Mesenchymal stem cell (in vitro differentiated cells and primary cell): ENCODE measurements around the gene SHH. TPM values are rescaled to one million over a fixed set of nuclear protein-coding genes. Genes with fewer than 3 reads are reported as not detected.

ENCODE experiments used
- DNase-seq: peaks from one replicate; pipeline ENCODE4 v3.0.0-alpha.2; 2013
- H2AFZ ChIP-seq: one replicate; pipeline ENCODE4 v1.6.1; 2013; ENCODE audit warnings: low read depth, mild to moderate bottlenecking, control low read depth, inconsistent platforms, low read length, moderate library complexity
- H2AK5ac ChIP-seq: 2 replicates; pipeline ENCODE4 v1.6.1; 2013; ENCODE audit warnings: low read length, moderate library complexity, mild to moderate bottlenecking, inconsistent platforms; ENCODE audit not compliant: severe bottlenecking
- H2BK120ac ChIP-seq: one replicate; pipeline ENCODE4 v1.6.1; 2013; ENCODE audit warnings: low read depth, mild to moderate bottlenecking, inconsistent platforms, low read length, moderate library complexity
- H2BK12ac ChIP-seq, 2 experiments: one replicate each; pipeline ENCODE4 v1.6.1; 2013; ENCODE audit warnings: inconsistent platforms in 2 of 2, low read length in 2 of 2, mild to moderate bottlenecking in 2 of 2, moderate library complexity in 2 of 2, control low read depth in 1 of 2
- H2BK15ac ChIP-seq: one replicate; pipeline ENCODE4 v1.6.1; 2013; ENCODE audit warnings: mild to moderate bottlenecking, low read depth, inconsistent platforms; ENCODE audit not compliant: poor library complexity, severe bottlenecking
- H2BK5ac ChIP-seq: 2 replicates; pipeline ENCODE4 v1.6.1; 2013; ENCODE audit warnings: low read depth, mild to moderate bottlenecking, low read length, control low read depth, inconsistent platforms; ENCODE audit not compliant: poor library complexity, severe bottlenecking
- H3K14ac ChIP-seq, 2 experiments: one replicate each; pipeline ENCODE4 v1.6.1; 2013; ENCODE audit warnings: inconsistent platforms in 2 of 2, low read length in 2 of 2, control low read depth in 1 of 2, mild to moderate bottlenecking in 1 of 2, moderate library complexity in 1 of 2
- H3K18ac ChIP-seq, 2 experiments: one replicate each; pipeline ENCODE4 v1.6.1; 2013; ENCODE audit warnings: inconsistent platforms in 2 of 2, low read length in 2 of 2, control low read depth in 1 of 2, low read depth in 1 of 2, mild to moderate bottlenecking in 1 of 2
- H3K23ac ChIP-seq, 2 experiments: one replicate each; pipeline ENCODE4 v1.6.1; 2013; ENCODE audit warnings: inconsistent platforms in 2 of 2, low read length in 2 of 2, mild to moderate bottlenecking in 2 of 2, moderate library complexity in 2 of 2, control low read depth in 1 of 2
- H3K27ac ChIP-seq: 2 replicates; pipeline ENCODE4 v1.5.1; 2013; ENCODE audit warnings: mild to moderate bottlenecking, moderate library complexity, low read length, control low read depth, inconsistent platforms; ENCODE audit not compliant: poor library complexity, severe bottlenecking
- H3K27me3 ChIP-seq, 2 experiments: 2 replicates each; pipeline versions ENCODE4 v1.6.1 to v1.7.0; 2013; ENCODE audit warnings: low read length in 2 of 2, mild to moderate bottlenecking in 2 of 2, moderate library complexity in 2 of 2, control low read depth in 1 of 2, inconsistent platforms in 1 of 2; ENCODE audit not compliant: control insufficient read depth in 1 of 2, insufficient read depth in 1 of 2
- H3K36me3 ChIP-seq, 2 experiments: 2 replicates each; pipeline versions ENCODE4 v1.6.1 to v1.7.0; 2013; ENCODE audit warnings: low read length in 2 of 2, control low read depth in 1 of 2, inconsistent platforms in 1 of 2, low read depth in 1 of 2, mild to moderate bottlenecking in 1 of 2; ENCODE audit not compliant: insufficient read depth in 2 of 2, control insufficient read depth in 1 of 2
- H3K4ac ChIP-seq, 2 experiments: one replicate each; pipeline ENCODE4 v1.6.1; 2013; ENCODE audit warnings: inconsistent platforms in 2 of 2, low read length in 2 of 2, mild to moderate bottlenecking in 2 of 2, moderate library complexity in 2 of 2, control low read depth in 1 of 2, low read depth in 1 of 2
- H3K4me1 ChIP-seq: 2 replicates; pipeline ENCODE4 v1.6.1; 2013; ENCODE audit warnings: low read depth, low read length, control low read depth; ENCODE audit not compliant: control insufficient read depth, insufficient read depth
- H3K4me2 ChIP-seq: 2 replicates; pipeline ENCODE4 v1.6.1; 2013; ENCODE audit warnings: low read length, mild to moderate bottlenecking, inconsistent platforms; ENCODE audit not compliant: poor library complexity, severe bottlenecking
- H3K4me3 ChIP-seq, 2 experiments: 2 replicates each; pipeline versions ENCODE4 v1.5.1 to v1.7.0; 2013; ENCODE audit warnings: low read length in 2 of 2, mild to moderate bottlenecking in 2 of 2, control low read depth in 1 of 2, low read depth in 1 of 2; ENCODE audit not compliant: insufficient read depth in 1 of 2
- H3K79me1 ChIP-seq: replicated peaks from 2 replicates; pipeline ENCODE4 v1.6.1; 2013; ENCODE audit warnings: mild to moderate bottlenecking, control low read depth, low read length, inconsistent platforms; ENCODE audit not compliant: poor library complexity, severe bottlenecking
- H3K9ac ChIP-seq: 2 replicates; pipeline ENCODE4 v1.7.0; 2013; ENCODE audit warnings: mild to moderate bottlenecking, low read length, moderate library complexity
- H3K9me3 ChIP-seq: 2 replicates; pipeline ENCODE4 v1.7.0; 2013; ENCODE audit warnings: mild to moderate bottlenecking, low read length; ENCODE audit not compliant: control insufficient read depth
- H4K8ac ChIP-seq: one replicate; pipeline ENCODE4 v1.6.1; 2013; ENCODE audit warnings: inconsistent platforms, mild to moderate bottlenecking, low read length, moderate library complexity
- H4K91ac ChIP-seq: one replicate; pipeline ENCODE4 v1.6.1; 2013; ENCODE audit warnings: mild to moderate bottlenecking, low read length, inconsistent platforms
- WGBS: methylation state at CpG from one replicate; pipeline ENCODE4 v1.1.7; 2013; ENCODE audit warnings: mixed read lengths; 5-methylcytosine and 5-hydroxymethylcytosine counted together
- polyA plus RNA-seq, 2 experiments: library from polyadenylated mRNA; stranded (reverse); fragments of 200-250 nt; gene quantifications; one replicate each; pipeline ENCODE4 v1.2.3, GENCODE V29; 2013

SHH gene
- polyA plus RNA-seq (2013, experiment 1 of 2), result 0.01 TPM
- not detected for polyA plus RNA-seq (2013, experiment 2 of 2)

GRCh38 chr7:155811895-155812761 is at the start of gene SHH:
Gene SHH (minus strand): TSS chr7:155812463. CDS start chr7:155812122, 341 bp downstream.
- no peak within 1 kb of the TSS for H3K9ac ChIP-seq
- no peaks in the 10 kb centered on the region for H3K9me3 ChIP-seq
- H3K4ac ChIP-seq, result no peak within 1 kb of the TSS
- H2BK5ac ChIP-seq, result no peak within 1 kb of the TSS
- WGBS, result 3% methylated on average over 53 of the region's 53 CpGs
- H2BK15ac ChIP-seq, result no peak within 1 kb of the TSS
- no peak within 1 kb of the TSS for H4K8ac ChIP-seq
- peak within 1 kb of the TSS; percentile 96 for H3K4me2 ChIP-seq
- peaks cover 65 to 81% of the 10 kb centered on the region in 2 experiments for H3K27me3 ChIP-seq
- no peak within 1 kb of the TSS for H4K91ac ChIP-seq
- H2BK12ac ChIP-seq, result no peak within 1 kb of the TSS
- peak within 1 kb of the TSS in 1 of 2 experiments; percentile 23 for H3K23ac ChIP-seq
- H3K79me1 ChIP-seq, result no peaks in the 10 kb centered on the region
- H2AK5ac ChIP-seq, result no peak within 1 kb of the TSS
- H3K36me3 ChIP-seq, result no peaks in the 10 kb centered on the region
- no peak within 1 kb of the TSS for H2BK120ac ChIP-seq
- no peak within 1 kb of the TSS for H3K14ac ChIP-seq
- peaks cover 59% of the 10 kb centered on the region for H3K4me1 ChIP-seq
- peak within 1 kb of the TSS; percentile 52 to 73 for H3K4me3 ChIP-seq
- DNase-seq, result peak; percentile 34
- no peak within 1 kb of the TSS for H3K18ac ChIP-seq
- no peak within 1 kb of the TSS for H3K27ac ChIP-seq
- H2AFZ ChIP-seq, result no peak within 1 kb of the TSS

- Histone ChIP-seq H3K4me2 (no peak overlapping the region), H2BK12ac (no peak overlapping the region), H2BK5ac (no peak overlapping the region), H4K91ac (no peak overlapping the region), H3K18ac (no peak overlapping the region), H3K9ac (no peak overlapping the region), H3K27ac (no peak overlapping the region), H3K4me3 (peak overlapping the region in 1 of 2 experiments; percentile 1), H3K79me1 (no peaks in the 10 kb centered on the region), H2AK5ac (no peak overlapping the region), H3K4me1 (peaks cover 15% of the 10 kb centered on the region), H2BK120ac (no peak overlapping the region), H3K4ac (no peak overlapping the region), H2AFZ (no peak overlapping the region), H3K27me3 (peaks cover 12 to 18% of the 10 kb centered on the region in 2 experiments), H4K8ac (no peak overlapping the region), H3K14ac (no peak overlapping the region), H3K9me3 (no peaks in the 10 kb centered on the region), H3K36me3 (no peaks in the 10 kb centered on the region), H3K23ac (no peak overlapping the region), H2BK15ac (no peak overlapping the region)
- WGBS, result 79% methylated on average over 11 of the region's 11 CpGs
- DNase-seq, result no peak
Observed at GRCh38 chr7:155861480-155861868, 49.2 kb upstream of the SHH start.

DNA sequence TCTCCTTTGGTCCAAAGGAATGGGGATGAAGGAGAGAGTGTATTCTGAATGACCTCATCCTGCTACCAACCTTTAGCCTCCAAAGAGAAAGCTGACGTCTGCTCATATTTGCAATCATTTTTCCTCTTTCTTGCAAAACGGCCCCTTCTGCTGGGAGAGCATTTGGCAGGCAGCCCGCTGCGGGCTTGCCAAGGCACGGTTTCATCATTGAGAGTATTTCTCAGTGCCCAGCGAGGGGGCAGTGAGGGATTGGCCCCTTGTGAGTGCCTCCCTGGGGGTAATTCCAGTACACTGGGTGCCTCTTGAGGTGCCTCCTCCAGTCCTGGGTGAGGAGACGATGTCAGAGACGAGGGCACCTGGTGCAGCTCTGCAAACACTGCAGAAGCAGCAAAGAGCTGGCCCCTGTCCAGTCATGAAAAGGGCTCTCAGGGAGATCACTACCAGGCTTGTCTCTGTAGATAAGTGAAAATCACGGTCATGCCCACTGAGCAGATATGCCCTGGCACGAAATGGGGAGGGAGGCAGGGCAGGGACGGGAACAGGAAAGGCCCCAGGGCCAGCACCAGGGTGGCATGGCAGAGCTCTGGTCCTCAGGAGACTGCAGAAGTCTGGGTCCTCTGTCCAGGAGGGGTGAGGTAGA is 48.7 kb upstream of the SHH start:
- Histone ChIP-seq H3K23ac (no peak overlapping the region), H3K9me3 (no peaks in the 10 kb centered on the region), H2AK5ac (no peak overlapping the region), H3K4ac (no peak overlapping the region), H3K18ac (no peak overlapping the region), H2BK12ac (no peak overlapping the region), H3K27me3 (peaks cover 12 to 15% of the 10 kb centered on the region in 2 experiments), H3K27ac (no peak overlapping the region), H3K9ac (no peak overlapping the region), H3K36me3 (no peaks in the 10 kb centered on the region), H2AFZ (no peak overlapping the region), H3K4me3 (peak overlapping the region in 1 of 2 experiments; percentile 1), H2BK5ac (no peak overlapping the region), H3K14ac (no peak overlapping the region), H4K91ac (no peak overlapping the region), H3K4me2 (no peak overlapping the region), H2BK120ac (no peak overlapping the region), H2BK15ac (no peak overlapping the region), H4K8ac (no peak overlapping the region), H3K4me1 (peaks cover 15% of the 10 kb centered on the region), H3K79me1 (no peaks in the 10 kb centered on the region)
- DNase-seq, result no peak
- 54% methylated on average over 11 of the region's 11 CpGs for WGBS

GRCh38 chr7:155860461-155860839 is 48.2 kb upstream of the SHH start:
- Histone ChIP-seq H2BK120ac (no peak overlapping the region), H3K79me1 (no peaks in the 10 kb centered on the region), H3K9ac (no peak overlapping the region), H2BK15ac (no peak overlapping the region), H4K8ac (no peak overlapping the region), H3K9me3 (no peaks in the 10 kb centered on the region), H3K18ac (no peak overlapping the region), H4K91ac (no peak overlapping the region), H2AFZ (no peak overlapping the region), H3K4me3 (no peak overlapping the region), H3K4ac (no peak overlapping the region), H3K14ac (no peak overlapping the region), H3K27ac (no peak overlapping the region), H3K4me2 (no peak overlapping the region), H3K36me3 (no peaks in the 10 kb centered on the region), H3K4me1 (peaks cover 15% of the 10 kb centered on the region), H2BK12ac (no peak overlapping the region), H2AK5ac (no peak overlapping the region), H3K23ac (no peak overlapping the region), H2BK5ac (no peak overlapping the region), H3K27me3 (peaks cover 12 to 15% of the 10 kb centered on the region in 2 experiments)
- WGBS, result 51% methylated on average over 4 of the region's 4 CpGs
- DNase-seq, result no peak
